GM12878 (cell line): ENCODE data around the gene NKAIN4. TPM values are rescaled to one million over a fixed set of nuclear protein-coding genes. Genes with fewer than 3 reads are reported as not detected.
A peak's percentile ranks its signal among the peaks of the same experiment; 100 is the strongest.

ENCODE experiments used
- ATAC-seq: fragments of 200-7000 bp; cut with Tn5 transposase; 3 replicates; pipeline ENCODE4 v1.9.1; 2020; ENCODE audit warnings: mild to moderate bottlenecking, moderate library complexity
- BruUV-seq: library from RNA; stranded (reverse); fragments of 400-500 nt; replicated peaks from 2 replicates; lab custom pipeline; 2021; lab: Mats Ljungman, UMichigan
- CTCF ChIA-PET: fragments of 300-600 bp; sonication (Branson Sonifier 250); formaldehyde crosslinking; extraction: SDS; loops from one replicate; lab custom pipeline; 2021; ENCODE audit warnings: inconsistent platforms; lab: Yijun Ruan, JAX
- POLR2A ChIA-PET: fragments of 350-600 bp; formaldehyde crosslinking; extraction: SDS; loops from one replicate; lab custom pipeline; 2021; ENCODE audit warnings: inconsistent platforms; lab: Charles Lee
- RAD21 ChIA-PET: fragments of 300-600 bp; sonication (Branson Sonifier 250); formaldehyde crosslinking; loops from one replicate; lab custom pipeline; 2023; ENCODE audit warnings: antibody characterized with exemption; ENCODE audit not compliant: unreplicated experiment; lab: Charles Lee
- SMC1A ChIA-PET: fragments of 300-600 bp; sonication (Branson Sonifier 250); formaldehyde crosslinking; loops from one replicate; lab custom pipeline; 2023; ENCODE audit not compliant: unreplicated experiment, uncharacterized antibody; lab: Charles Lee
- DNase-seq: peaks from one replicate; pipeline ENCODE4 v3.0.0-alpha.2; 2011; ENCODE audit warnings: low read depth, low spot score
- FAIRE-seq: peaks from 3 replicates; lab custom pipeline; 2011; peaks lifted over from hg19 to GRCh38; lab: Jason Lieb, UNC
- H2AFZ ChIP-seq: 2 replicates; pipeline ENCODE4 v1.6.0; 2011; ENCODE audit warnings: low read depth, low read length, control low read depth; ENCODE audit not compliant: control insufficient read depth
- H3K27ac ChIP-seq: 2 replicates; pipeline ENCODE4 v1.5.1; 2011; ENCODE audit warnings: control low read depth; ENCODE audit not compliant: control insufficient read depth, insufficient read depth
- H3K27me3 ChIP-seq, 2 experiments: replicated peaks in 1 of 2; 2 replicates each; pipeline versions ENCODE4 v1.6.0 to v1.6.1; 2011; ENCODE audit warnings: low read length in 1 of 2; ENCODE audit not compliant: control insufficient read depth in 2 of 2, insufficient read depth in 2 of 2
- H3K36me3 ChIP-seq, 2 experiments: 2 replicates each; pipeline ENCODE4 v1.5.1; 2011; ENCODE audit warnings: low read length in 1 of 2; ENCODE audit not compliant: control insufficient read depth in 2 of 2, insufficient read depth in 2 of 2
- H3K4me1 ChIP-seq: 2 replicates; pipeline ENCODE4 v1.6.1; 2011; ENCODE audit warnings: mild to moderate bottlenecking, low read length, moderate library complexity, mixed read lengths; ENCODE audit not compliant: control insufficient read depth, insufficient read depth
- H3K4me2 ChIP-seq: 2 replicates; pipeline ENCODE4 v1.6.0; 2011; ENCODE audit warnings: control low read depth; ENCODE audit not compliant: control insufficient read depth, insufficient read depth
- H3K4me3 ChIP-seq: fragments of 200-600 bp; sonication (generic); 2 replicates; pipeline ENCODE4 v1.5.1; 2016
- H3K79me2 ChIP-seq: 2 replicates; pipeline ENCODE4 v1.6.0; 2011; ENCODE audit warnings: low read length; ENCODE audit not compliant: control insufficient read depth, insufficient read depth
- H3K9ac ChIP-seq: 2 replicates; pipeline ENCODE4 v1.8.0; 2011; ENCODE audit warnings: low read length, control low read depth, mixed read lengths; ENCODE audit not compliant: control insufficient read depth, insufficient read depth
- H3K9me3 ChIP-seq: replicated peaks from 3 replicates; pipeline ENCODE4 v1.5.1; 2011; ENCODE audit warnings: mild to moderate bottlenecking, low read length; ENCODE audit not compliant: control insufficient read depth, insufficient read depth
- H4K20me1 ChIP-seq: 2 replicates; pipeline ENCODE4 v1.6.0; 2011; ENCODE audit not compliant: control insufficient read depth, insufficient read depth
- EP300 ChIP-seq, 2 experiments: fragments of 150-350 bp in 1 of 2; IDR thresholded peaks; 2 replicates each; pipeline ENCODE4 v1.6.1; 2011 to 2012; ENCODE audit warnings: low read depth in 2 of 2, low read length in 2 of 2, borderline replicate concordance in 1 of 2, improper control_type of control experiment in 1 of 2, inconsistent platforms in 1 of 2; ENCODE audit not compliant: control insufficient read depth in 1 of 2
- KDM1A ChIP-seq: fragments of 200-600 bp; sonication (generic); IDR thresholded peaks from 2 replicates; pipeline ENCODE4 v1.6.1; 2016; ENCODE audit warnings: borderline replicate concordance
- POLR2A ChIP-seq: IDR thresholded peaks from 2 replicates; pipeline ENCODE4 v1.6.1; 2011; ENCODE audit warnings: low read depth, mild to moderate bottlenecking, low read length
- POLR2AphosphoS5 ChIP-seq: IDR thresholded peaks from 2 replicates; pipeline ENCODE4 v1.6.1; 2011; ENCODE audit warnings: mild to moderate bottlenecking, low read length, inconsistent platforms
- SP1 ChIP-seq: IDR thresholded peaks from one replicate; pipeline ENCODE4 v1.6.1; 2011; ENCODE audit warnings: low read depth, low read length
- SRF ChIP-seq, 2 experiments: IDR thresholded peaks; 2 replicates each; pipeline ENCODE4 v1.6.1; 2011; ENCODE audit warnings: low read depth in 2 of 2, low read length in 2 of 2, mild to moderate bottlenecking in 1 of 2, moderate library complexity in 1 of 2
- ZNF217 ChIP-seq: fragments of 450-650 bp; IDR thresholded peaks from 2 replicates; pipeline ENCODE4 v1.6.1; 2017; ENCODE audit warnings: antibody characterized with exemption, mild to moderate bottlenecking
- WGBS: methylation state at CpG from one replicate; pipeline ENCODE4 v1.1.6; 2016; ENCODE audit warnings: low lambda C conversion rate; ENCODE audit not compliant: insufficient replicate concordance, insufficient coverage; ENCODE audit errors: missing lambda C conversion rate; 5-methylcytosine and 5-hydroxymethylcytosine counted together
- in situ Hi-C: fragments of 300-500 bp; cut with MboI; formaldehyde crosslinking; loops from 9 replicates; pipeline ENCODE4 v1.14.3; 2018; ENCODE audit warnings: mixed read lengths
- intact Hi-C: fragments of 100-400 bp; cut with micrococcal nuclease; formaldehyde crosslinking; loops from one replicate; pipeline ENCODE4 v1.14.2; 2022; ENCODE audit not compliant: unreplicated experiment
- polyA plus RNA-seq, 11 experiments: library from polyadenylated mRNA; depleted of rRNA in 4 of 11; unstranded in 6 of 11; stranded (reverse) in 5 of 11; fragments of >200 nt; fragmentation: Nextera tagmentation in 4 of 11; fragmentation: Illumina TruSeq in 1 of 11; extraction: Ambion mirVana in 4 of 11; extraction: Trizol in 1 of 11; gene quantifications; 1 replicate in 1 of 11; 2 replicates in 10 of 11; pipeline versions ENCODE4 v1.2.1 to v1.2.3, GENCODE V29; 2011 to 2016; ENCODE audit warnings: inconsistent platforms in 2 of 11, missing spikeins in 2 of 11, low read depth in 1 of 11
- total RNA-seq, 4 experiments: library from RNA; depleted of rRNA in 3 of 4; stranded (reverse); fragments of >200 nt in 3 of 4; fragmentation: Illumina TruSeq in 1 of 4; extraction: Trizol in 1 of 4; gene quantifications; 2 replicates each; pipeline versions ENCODE4 v1.2.1 to v1.2.3, GENCODE V29; 2013 to 2021
- TF ChIP-seq, protein P1 (sequence below): IDR thresholded peaks from 2 replicates; pipeline ENCODE4 v1.6.1; 2012; ENCODE audit warnings: low read depth, low read length, improper control_type of control experiment
- TF ChIP-seq, protein P2 (sequence below): IDR thresholded peaks from 2 replicates; pipeline ENCODE4 v1.6.1; 2011; ENCODE audit warnings: low read depth, low read length, improper control_type of control experiment, borderline replicate concordance
- TF ChIP-seq, protein P3 (sequence below): fragments of 450-650 bp; IDR thresholded peaks from 2 replicates; pipeline ENCODE4 v1.6.1; 2017; ENCODE audit warnings: mild to moderate bottlenecking, moderate library complexity
- TF ChIP-seq, protein P4 (sequence below): fragments of 450-650 bp; IDR thresholded peaks from 2 replicates; pipeline ENCODE4 v1.6.1; 2017; ENCODE audit warnings: borderline replicate concordance

The NKAIN4 gene
- total and polyA plus RNA-seq, 10 of the 15 experiments (the other 5 are each of a cell fraction or from before 2014, with no cell fraction given): 0.11 TPM; not detected in 9

DNA sequence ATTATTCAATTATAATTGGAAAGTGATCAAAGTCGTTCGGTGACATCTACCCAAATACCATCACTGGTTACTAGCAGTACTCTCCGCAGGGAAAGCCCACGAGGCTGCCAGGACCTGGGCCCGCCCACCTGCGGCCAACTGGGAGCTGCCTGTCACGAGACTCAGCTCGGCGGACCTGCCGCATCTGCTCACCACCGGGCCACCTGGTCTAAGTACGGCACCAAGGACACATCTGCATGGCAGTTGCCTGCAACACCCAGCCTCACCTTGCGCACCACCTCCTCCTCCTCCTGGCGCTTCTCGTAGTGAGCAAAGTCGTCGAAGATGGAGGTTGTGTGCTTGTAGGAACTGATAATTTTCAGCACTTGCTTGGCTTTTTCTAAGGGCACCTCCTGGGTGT, 52.2 kb downstream of the NKAIN4 start:
- peaks cover 18 to 37% of the 10 kb centered on the region in 2 experiments for H3K36me3 ChIP-seq

DNA sequence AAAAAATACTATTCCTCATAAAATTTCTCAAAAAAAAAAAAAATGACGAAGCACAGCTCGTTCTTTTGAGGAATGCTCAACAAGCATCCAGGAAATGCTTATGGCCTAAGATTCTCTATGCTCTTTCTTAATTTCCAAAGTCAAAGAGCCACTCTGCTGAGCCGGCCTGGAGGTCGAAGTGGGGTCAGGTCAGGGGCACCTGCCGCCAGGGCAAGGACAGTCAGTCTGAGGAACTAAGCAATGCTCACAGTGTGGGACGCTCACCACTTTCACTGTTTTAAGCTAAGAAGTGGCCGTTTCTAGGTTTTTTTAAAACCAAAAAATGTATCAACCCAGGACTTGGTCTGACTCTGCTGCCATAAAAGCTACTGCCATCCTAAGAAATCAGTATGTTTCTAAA, 55.7 kb downstream of the NKAIN4 start:
- ChIA-PET RAD21 (interaction anchor here (1.1 kb wide), 1 partner anchor 219 kb away, joined by 4 read pairs; no protein-coding TSS in a partner anchor), CTCF (interaction anchor here (1.0 to 1.1 kb wide), 3 partner anchors 16 to 25 kb away, joined by 3 to 8 read pairs (median 6); no protein-coding TSS in a partner anchor), SMC1A (interaction anchor here (0.8 kb wide), 1 partner anchor 25 kb away, joined by 3 read pairs; no protein-coding TSS in a partner anchor), POLR2A (interaction anchor here (0.7 kb wide), 1 partner anchor 10 kb away, joined by 4 read pairs; no protein-coding TSS in a partner anchor)
- Histone ChIP-seq H3K4me3 (no peak overlapping the region), H4K20me1 (peaks cover 8% of the 10 kb centered on the region), H3K79me2 (peaks cover 7% of the 10 kb centered on the region), H3K36me3 (peaks cover 9 to 29% of the 10 kb centered on the region in 2 experiments), H2AFZ (no peak overlapping the region), H3K27ac (no peak overlapping the region), H3K4me2 (no peak overlapping the region), H3K4me1 (no peaks in the 10 kb centered on the region), H3K27me3 (no peaks in the 10 kb centered on the region), H3K9me3 (no peaks in the 10 kb centered on the region), H3K9ac (no peak overlapping the region)
- FAIRE-seq (no peak), DNase-seq (no peak), ATAC-seq (no peak)
- no TSS peak for BruUV-seq
- intact Hi-C loops (no loop called here), in situ Hi-C loops (no loop called here)
- WGBS: 71% methylated on average over 7 of the region's 7 CpGs
- TF ChIP-seq, protein P1, sequence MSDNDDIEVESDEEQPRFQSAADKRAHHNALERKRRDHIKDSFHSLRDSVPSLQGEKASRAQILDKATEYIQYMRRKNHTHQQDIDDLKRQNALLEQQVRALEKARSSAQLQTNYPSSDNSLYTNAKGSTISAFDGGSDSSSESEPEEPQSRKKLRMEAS: no peak
- no peak for TF ChIP-seq EP300 (IDR thresholded peaks at IDR 0.05; ENCODE audit: borderline replicate concordance in 1 of 2, control insufficient read depth in 1 of 2, low read depth in 2 of 2, low read length in 2 of 2)
- TF ChIP-seq KDM1A: no peak
- TF ChIP-seq, protein P2, sequence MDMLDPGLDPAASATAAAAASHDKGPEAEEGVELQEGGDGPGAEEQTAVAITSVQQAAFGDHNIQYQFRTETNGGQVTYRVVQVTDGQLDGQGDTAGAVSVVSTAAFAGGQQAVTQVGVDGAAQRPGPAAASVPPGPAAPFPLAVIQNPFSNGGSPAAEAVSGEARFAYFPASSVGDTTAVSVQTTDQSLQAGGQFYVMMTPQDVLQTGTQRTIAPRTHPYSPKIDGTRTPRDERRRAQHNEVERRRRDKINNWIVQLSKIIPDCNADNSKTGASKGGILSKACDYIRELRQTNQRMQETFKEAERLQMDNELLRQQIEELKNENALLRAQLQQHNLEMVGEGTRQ: no peak
- TF ChIP-seq SRF (IDR thresholded peaks at IDR 0.05; ENCODE audit: low read depth in 2 of 2, low read length in 2 of 2): no peak
- TF ChIP-seq, protein P3, sequence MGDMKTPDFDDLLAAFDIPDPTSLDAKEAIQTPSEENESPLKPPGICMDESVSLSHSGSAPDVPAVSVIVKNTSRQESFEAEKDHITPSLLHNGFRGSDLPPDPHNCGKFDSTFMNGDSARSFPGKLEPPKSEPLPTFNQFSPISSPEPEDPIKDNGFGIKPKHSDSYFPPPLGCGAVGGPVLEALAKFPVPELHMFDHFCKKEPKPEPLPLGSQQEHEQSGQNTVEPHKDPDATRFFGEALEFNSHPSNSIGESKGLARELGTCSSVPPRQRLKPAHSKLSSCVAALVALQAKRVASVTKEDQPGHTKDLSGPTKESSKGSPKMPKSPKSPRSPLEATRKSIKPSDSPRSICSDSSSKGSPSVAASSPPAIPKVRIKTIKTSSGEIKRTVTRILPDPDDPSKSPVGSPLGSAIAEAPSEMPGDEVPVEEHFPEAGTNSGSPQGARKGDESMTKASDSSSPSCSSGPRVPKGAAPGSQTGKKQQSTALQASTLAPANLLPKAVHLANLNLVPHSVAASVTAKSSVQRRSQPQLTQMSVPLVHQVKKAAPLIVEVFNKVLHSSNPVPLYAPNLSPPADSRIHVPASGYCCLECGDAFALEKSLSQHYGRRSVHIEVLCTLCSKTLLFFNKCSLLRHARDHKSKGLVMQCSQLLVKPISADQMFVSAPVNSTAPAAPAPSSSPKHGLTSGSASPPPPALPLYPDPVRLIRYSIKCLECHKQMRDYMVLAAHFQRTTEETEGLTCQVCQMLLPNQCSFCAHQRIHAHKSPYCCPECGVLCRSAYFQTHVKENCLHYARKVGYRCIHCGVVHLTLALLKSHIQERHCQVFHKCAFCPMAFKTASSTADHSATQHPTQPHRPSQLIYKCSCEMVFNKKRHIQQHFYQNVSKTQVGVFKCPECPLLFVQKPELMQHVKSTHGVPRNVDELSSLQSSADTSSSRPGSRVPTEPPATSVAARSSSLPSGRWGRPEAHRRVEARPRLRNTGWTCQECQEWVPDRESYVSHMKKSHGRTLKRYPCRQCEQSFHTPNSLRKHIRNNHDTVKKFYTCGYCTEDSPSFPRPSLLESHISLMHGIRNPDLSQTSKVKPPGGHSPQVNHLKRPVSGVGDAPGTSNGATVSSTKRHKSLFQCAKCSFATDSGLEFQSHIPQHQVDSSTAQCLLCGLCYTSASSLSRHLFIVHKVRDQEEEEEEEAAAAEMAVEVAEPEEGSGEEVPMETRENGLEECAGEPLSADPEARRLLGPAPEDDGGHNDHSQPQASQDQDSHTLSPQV: no peak
- TF ChIP-seq ZNF217: no peak
- TF ChIP-seq, protein P4, sequence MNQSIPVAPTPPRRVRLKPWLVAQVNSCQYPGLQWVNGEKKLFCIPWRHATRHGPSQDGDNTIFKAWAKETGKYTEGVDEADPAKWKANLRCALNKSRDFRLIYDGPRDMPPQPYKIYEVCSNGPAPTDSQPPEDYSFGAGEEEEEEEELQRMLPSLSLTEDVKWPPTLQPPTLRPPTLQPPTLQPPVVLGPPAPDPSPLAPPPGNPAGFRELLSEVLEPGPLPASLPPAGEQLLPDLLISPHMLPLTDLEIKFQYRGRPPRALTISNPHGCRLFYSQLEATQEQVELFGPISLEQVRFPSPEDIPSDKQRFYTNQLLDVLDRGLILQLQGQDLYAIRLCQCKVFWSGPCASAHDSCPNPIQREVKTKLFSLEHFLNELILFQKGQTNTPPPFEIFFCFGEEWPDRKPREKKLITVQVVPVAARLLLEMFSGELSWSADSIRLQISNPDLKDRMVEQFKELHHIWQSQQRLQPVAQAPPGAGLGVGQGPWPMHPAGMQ: no peak

More for the DNA sequence above, 52.2 kb downstream of the NKAIN4 start:
- intact Hi-C loops (no loop called here), in situ Hi-C loops (no loop called here)
- H3K4me2 ChIP-seq: no peak overlapping the region
- no peaks in the 10 kb centered on the region for H3K27me3 ChIP-seq
- CTCF ChIA-PET: no interaction called here
- no peaks in the 10 kb centered on the region for H3K4me1 ChIP-seq
- POLR2A ChIA-PET: no interaction called here
- H3K79me2 ChIP-seq: peaks cover 9% of the 10 kb centered on the region
- no peaks in the 10 kb centered on the region for H3K9me3 ChIP-seq
- peaks cover 8% of the 10 kb centered on the region for H4K20me1 ChIP-seq
- no peak overlapping the region for H2AFZ ChIP-seq
- RAD21 ChIA-PET: no interaction called here
- DNase-seq (no peak), FAIRE-seq (no peak), ATAC-seq (no peak)
- SMC1A ChIA-PET: no interaction called here
- no peak for TF ChIP-seq SP1
- TF ChIP-seq POLR2AphosphoS5: 0 out of 2 replicates have a peak, but pooled peaks have one; percentile 22
- peak; percentile 61 for TF ChIP-seq POLR2A
- WGBS: 92% methylated on average over 17 of the region's 17 CpGs
- H3K4me3 ChIP-seq: no peak overlapping the region
- no TSS peak for BruUV-seq
- no peak overlapping the region for H3K9ac ChIP-seq
- H3K27ac ChIP-seq: no peak overlapping the region
